Cardiac muscle cell (in vitro differentiated cells and primary cell): ENCODE measurements around the gene ZC3H10. TPM values are rescaled to one million over a fixed set of nuclear protein-coding genes. Genes with fewer than 3 reads are reported as not detected.

Experiments used
- DNase-seq, 2 donors: peaks; one replicate each; pipeline versions ENCODE4 v3.0.0 to v3.0.0-alpha.2; 2010 to 2017; ENCODE audit warnings: low read depth in 1 of 2, low spot score in 1 of 2
- H3K27ac ChIP-seq: fragments of 200-600 bp; sonication (generic); 2 replicates; pipeline ENCODE4 v1.5.1; 2016
- H3K27me3 ChIP-seq: fragments of 200-600 bp; sonication (generic); 2 replicates; pipeline ENCODE4 v1.6.0; 2016; ENCODE audit warnings: control low read depth
- H3K36me3 ChIP-seq: fragments of 200-600 bp; sonication (generic); 2 replicates; pipeline ENCODE4 v1.5.1; 2016; ENCODE audit warnings: control low read depth
- H3K4me1 ChIP-seq: fragments of 200-600 bp; sonication (generic); 2 replicates; pipeline ENCODE4 v1.8.1; 2017; ENCODE audit warnings: low read depth, mild to moderate bottlenecking, mixed run types
- H3K4me3 ChIP-seq: fragments of 200-600 bp; sonication (generic); 2 replicates; pipeline ENCODE4 v1.5.1; 2016; ENCODE audit warnings: mild to moderate bottlenecking
- H3K9me3 ChIP-seq: fragments of 200-600 bp; sonication (generic); 2 replicates; pipeline ENCODE4 v1.5.1; 2017; ENCODE audit warnings: low read depth, mild to moderate bottlenecking, control low read depth
- CTCF ChIP-seq: IDR thresholded peaks from 2 replicates; pipeline ENCODE4 v1.5.1; 2012; ENCODE audit warnings: low read depth, mild to moderate bottlenecking, low read length
- polyA plus RNA-seq: library from polyadenylated mRNA; unstranded; fragments of >200 nt; fragmentation: Nextera tagmentation; extraction: Ambion mirVana; gene quantifications from 2 replicates; pipeline ENCODE4 v1.2.1, GENCODE V29; 2016
- total RNA-seq: library from RNA; depleted of rRNA; stranded (reverse); fragments of >200 nt; gene quantifications from 2 replicates; pipeline ENCODE4 v1.2.3, GENCODE V29; 2016

ZC3H10 gene
- total and polyA plus RNA-seq, 2 experiments from 2014 or later, result 7.2 to 7.5 TPM

GRCh38 chr12:56124133-56124532 is 6.1 kb downstream of the ZC3H10 start:
- no peak for TF ChIP-seq CTCF
- Histone ChIP-seq H3K27ac (peak overlapping the region; percentile 44), H3K36me3 (no peaks in the 10 kb centered on the region), H3K27me3 (no peaks in the 10 kb centered on the region), H3K4me1 (peaks cover 41% of the 10 kb centered on the region), H3K9me3 (no peaks in the 10 kb centered on the region), H3K4me3 (no peak overlapping the region)
- no peak for DNase-seq

- Histone ChIP-seq H3K36me3 (peaks cover 7% of the 10 kb centered on the region), H3K27ac (peak overlapping the region; percentile 46), H3K4me3 (no peak overlapping the region), H3K27me3 (no peaks in the 10 kb centered on the region), H3K4me1 (peaks cover 35% of the 10 kb centered on the region), H3K9me3 (no peaks in the 10 kb centered on the region)
- no peak for TF ChIP-seq CTCF
- DNase-seq, result no peak
These were observed 8.7 kb downstream of the ZC3H10 start for GRCh38 chr12:56126732-56127239.

- TF ChIP-seq CTCF, result no peak
- H3K27ac ChIP-seq, result peak overlapping the region; percentile 46
- no peak for DNase-seq
These were observed 9.4 kb downstream of the ZC3H10 start for GRCh38 chr12:56127485-56127887.

GRCh38 chr12:56127888-56128669 is 10.0 kb downstream of the ZC3H10 start, which contains the start of gene ESYT1:
Gene ESYT1, plus strand, starts transcription at chr12:56128267. Its CDS starts 53 bp downstream, at chr12:56128320.
- Histone ChIP-seq H3K27ac (peak within 1 kb of the TSS; percentile 58), H3K9me3 (no peaks in the 10 kb centered on the region), H3K36me3 (peaks cover 12% of the 10 kb centered on the region), H3K4me3 (peak within 1 kb of the TSS; percentile 66), H3K27me3 (no peaks in the 10 kb centered on the region), H3K4me1 (peaks cover 22% of the 10 kb centered on the region)
- peak; percentile 100 for DNase-seq
- no peak for TF ChIP-seq CTCF

More at GRCh38 chr12:56127485-56127887, 9.4 kb downstream of the ZC3H10 start:
- H3K4me3 ChIP-seq, result peak overlapping the region; percentile 26
- peaks cover 10% of the 10 kb centered on the region for H3K36me3 ChIP-seq
- no peaks in the 10 kb centered on the region for H3K27me3 ChIP-seq
- no peaks in the 10 kb centered on the region for H3K9me3 ChIP-seq
- peaks cover 28% of the 10 kb centered on the region for H3K4me1 ChIP-seq

- H3K27ac ChIP-seq, result peak overlapping the region; percentile 58
- peak overlapping the region; percentile 66 for H3K4me3 ChIP-seq
- DNase-seq, result peak in 1 of 2 donors; percentile 15
- no peak for TF ChIP-seq CTCF
- peaks cover 15% of the 10 kb centered on the region for H3K36me3 ChIP-seq
- no peaks in the 10 kb centered on the region for H3K9me3 ChIP-seq
- no peaks in the 10 kb centered on the region for H3K27me3 ChIP-seq
- peaks cover 22% of the 10 kb centered on the region for H3K4me1 ChIP-seq
These were observed 10.7 kb downstream of the ZC3H10 start for GRCh38 chr12:56128670-56129205.
